ENCODE results near the gene GAL3ST3.

Gene GAL3ST3

GRCh38 chr11:66077927-66078326 lies 29.0 kb upstream of the GAL3ST3 start:
- no peak for TF ChIP-seq LEF1 (IDR thresholded peaks at IDR 0.05; ENCODE audit: borderline replicate concordance)
- no peak for TF ChIP-seq ZNF384 (IDR thresholded peaks at IDR 0.05)
- ChIA-PET POLR2A (no interaction called here), CTCF (interaction anchor here (1.0 kb wide), 1 partner anchor 9 kb away, joined by 5 read pairs; no protein-coding TSS in a partner anchor)
- no peak for DNase-seq (ENCODE audit: extremely low spot score)

- TF ChIP-seq ELF4 (IDR thresholded peaks at IDR 0.05): no peak
- TF ChIP-seq CTBP1 (IDR thresholded peaks at IDR 0.05; ENCODE audit: borderline replicate concordance): no peak
- TF ChIP-seq FOXM1 (IDR thresholded peaks at IDR 0.05; ENCODE audit: borderline replicate concordance): no peak
- no peak for TF ChIP-seq BHLHE40 (IDR thresholded peaks at IDR 0.05; ENCODE audit: borderline replicate concordance)
- no peak for TF ChIP-seq LEF1 (IDR thresholded peaks at IDR 0.05; ENCODE audit: borderline replicate concordance)
- no peak for TF ChIP-seq TARDBP (IDR thresholded peaks at IDR 0.05)
- TF ChIP-seq SUZ12 (IDR thresholded peaks at IDR 0.05): no peak
- no peak for TF ChIP-seq NFRKB (IDR thresholded peaks at IDR 0.05)
- no peak for TF ChIP-seq ZNF384 (IDR thresholded peaks at IDR 0.05)
- TF ChIP-seq L3MBTL2 (conservative IDR thresholded peaks at IDR 0.05): no peak
- TF ChIP-seq HDGF (IDR thresholded peaks at IDR 0.05; ENCODE audit: borderline replicate concordance): no peak
- TF ChIP-seq SP1 (IDR thresholded peaks at IDR 0.05): no peak
- ChIA-PET POLR2A (no interaction called here), CTCF (interaction anchor here (0.6 to 0.9 kb wide), 2 partner anchors 9 to 37 kb away, joined by 4 read pairs; no protein-coding TSS in a partner anchor)
- no peak for DNase-seq (ENCODE audit: extremely low spot score)
Measured at GRCh38 chr11:66076561-66076960, 27.6 kb upstream of the GAL3ST3 start.

- TF ChIP-seq CTBP1 (IDR thresholded peaks at IDR 0.05; ENCODE audit: borderline replicate concordance) (no peak), FOXK2 (IDR thresholded peaks at IDR 0.05) (no peak), PKNOX1 (IDR thresholded peaks at IDR 0.05) (no peak), ARNT (IDR thresholded peaks at IDR 0.05) (no peak), SUZ12 (IDR thresholded peaks at IDR 0.05) (no peak), LEF1 (IDR thresholded peaks at IDR 0.05; ENCODE audit: borderline replicate concordance) (no peak), ZNF384 (IDR thresholded peaks at IDR 0.05) (no peak), SP1 (IDR thresholded peaks at IDR 0.05) (no peak), NFRKB (IDR thresholded peaks at IDR 0.05) (no peak), BHLHE40 (IDR thresholded peaks at IDR 0.05; ENCODE audit: borderline replicate concordance) (no peak), HDGF (IDR thresholded peaks at IDR 0.05; ENCODE audit: borderline replicate concordance) (no peak), ELF4 (IDR thresholded peaks at IDR 0.05) (no peak), FOXM1 (IDR thresholded peaks at IDR 0.05; ENCODE audit: borderline replicate concordance) (no peak), FOXA1 (IDR thresholded peaks at IDR 0.05) (no peak), L3MBTL2 (conservative IDR thresholded peaks at IDR 0.05) (no peak), TARDBP (IDR thresholded peaks at IDR 0.05) (no peak)
- ChIA-PET POLR2A (no interaction called here), CTCF (no interaction called here)
- DNase-seq (ENCODE audit: extremely low spot score): no peak
Measured at GRCh38 chr11:66075273-66075672, 26.3 kb upstream of the GAL3ST3 start.

- TF ChIP-seq FOXA1 (IDR thresholded peaks at IDR 0.05) (no peak), ZNF384 (IDR thresholded peaks at IDR 0.05) (peak; percentile 74)
- ChIA-PET POLR2A (no interaction called here), CTCF (no interaction called here)
- no peak for DNase-seq (ENCODE audit: extremely low spot score)
Measured at GRCh38 chr11:66073669-66074068, 24.7 kb upstream of the GAL3ST3 start.

- POLR2A ChIA-PET: no interaction called here
- TF ChIP-seq FOXA1 (IDR thresholded peaks at IDR 0.05) (no peak), BHLHE40 (IDR thresholded peaks at IDR 0.05; ENCODE audit: borderline replicate concordance) (no peak), PKNOX1 (IDR thresholded peaks at IDR 0.05) (no peak), LEF1 (IDR thresholded peaks at IDR 0.05; ENCODE audit: borderline replicate concordance) (no peak), HDGF (IDR thresholded peaks at IDR 0.05; ENCODE audit: borderline replicate concordance) (no peak), TARDBP (IDR thresholded peaks at IDR 0.05) (no peak), NFRKB (IDR thresholded peaks at IDR 0.05) (no peak), ARNT (IDR thresholded peaks at IDR 0.05) (no peak), ELF4 (IDR thresholded peaks at IDR 0.05) (no peak), CTBP1 (IDR thresholded peaks at IDR 0.05; ENCODE audit: borderline replicate concordance) (no peak), FOXM1 (IDR thresholded peaks at IDR 0.05; ENCODE audit: borderline replicate concordance) (no peak), FOXK2 (IDR thresholded peaks at IDR 0.05) (no peak), ZNF384 (IDR thresholded peaks at IDR 0.05) (no peak)
- CTCF ChIA-PET: interaction anchor here (0.5 to 0.6 kb wide), 2 partner anchors 142 to 538 kb away, joined by 3 to 4 read pairs; no protein-coding TSS in a partner anchor
- no peak for DNase-seq (ENCODE audit: extremely low spot score)
Measured at GRCh38 chr11:66072518-66072917, 23.6 kb upstream of the GAL3ST3 start.

- CTCF ChIA-PET: interaction anchor here (0.5 kb wide), 1 partner anchor 142 kb away, joined by 4 read pairs; no protein-coding TSS in a partner anchor
Measured at GRCh38 chr11:66072081-66072480, 23.1 kb upstream of the GAL3ST3 start.

More at GRCh38 chr11:66072081-66072480, 23.1 kb upstream of the GAL3ST3 start:
- TF ChIP-seq LEF1 (IDR thresholded peaks at IDR 0.05; ENCODE audit: borderline replicate concordance): no peak
- TF ChIP-seq FOXK2 (IDR thresholded peaks at IDR 0.05): no peak
- no peak for TF ChIP-seq SP1 (IDR thresholded peaks at IDR 0.05)
- TF ChIP-seq ZNF384 (IDR thresholded peaks at IDR 0.05): no peak
- TF ChIP-seq FOXA1 (IDR thresholded peaks at IDR 0.05): no peak
- TF ChIP-seq TARDBP (IDR thresholded peaks at IDR 0.05): no peak
- TF ChIP-seq BHLHE40 (IDR thresholded peaks at IDR 0.05; ENCODE audit: borderline replicate concordance): no peak
- no peak for TF ChIP-seq PKNOX1 (IDR thresholded peaks at IDR 0.05)
- no peak for TF ChIP-seq ARNT (IDR thresholded peaks at IDR 0.05)
- no peak for TF ChIP-seq HDGF (IDR thresholded peaks at IDR 0.05; ENCODE audit: borderline replicate concordance)
- no peak for TF ChIP-seq L3MBTL2 (conservative IDR thresholded peaks at IDR 0.05)
- no peak for TF ChIP-seq CTBP1 (IDR thresholded peaks at IDR 0.05; ENCODE audit: borderline replicate concordance)
- no peak for TF ChIP-seq SUZ12 (IDR thresholded peaks at IDR 0.05)
- TF ChIP-seq NFRKB (IDR thresholded peaks at IDR 0.05): no peak
- TF ChIP-seq ELF4 (IDR thresholded peaks at IDR 0.05): no peak
- no peak for TF ChIP-seq FOXM1 (IDR thresholded peaks at IDR 0.05; ENCODE audit: borderline replicate concordance)
- POLR2A ChIA-PET: no interaction called here
- no peak for DNase-seq (ENCODE audit: extremely low spot score)
